Smooth muscle cell (in vitro differentiated cells): ENCODE data around the gene ICA1. TPM values are rescaled to one million over a fixed set of nuclear protein-coding genes. Genes with fewer than 3 reads are reported as not detected.

Experiments used
- DNase-seq: peaks from one replicate; lab custom pipeline; 2025; ENCODE audit not compliant: unreplicated experiment; lab: John Stamatoyannopoulos, UW
- H2AFZ ChIP-seq: fragments of 200-600 bp; sonication (generic); 2 replicates; pipeline ENCODE4 v1.6.0; 2016; ENCODE audit warnings: antibody characterized with exemption, low read depth, mild to moderate bottlenecking
- H3F3A ChIP-seq: fragments of 200-600 bp; sonication (generic); 2 replicates; pipeline ENCODE4 v1.6.0; 2017; ENCODE audit warnings: antibody characterized with exemption, low read depth
- H3K27ac ChIP-seq: fragments of 200-600 bp; sonication (generic); 2 replicates; pipeline ENCODE4 v1.5.1; 2016; ENCODE audit warnings: low read depth, mild to moderate bottlenecking
- H3K27me3 ChIP-seq: fragments of 200-600 bp; sonication (generic); 2 replicates; pipeline ENCODE4 v1.6.1; 2016; ENCODE audit warnings: low read depth, mild to moderate bottlenecking
- H3K36me3 ChIP-seq: fragments of 200-600 bp; sonication (generic); 2 replicates; pipeline ENCODE4 v1.5.1; 2016; ENCODE audit warnings: low read depth
- H3K4me1 ChIP-seq: fragments of 200-600 bp; sonication (generic); 2 replicates; pipeline ENCODE4 v1.5.1; 2016; ENCODE audit warnings: low read depth
- H3K4me2 ChIP-seq: fragments of 200-600 bp; sonication (generic); 2 replicates; pipeline ENCODE4 v1.6.0; 2016; ENCODE audit warnings: mild to moderate bottlenecking
- H3K4me3 ChIP-seq: fragments of 200-600 bp; sonication (generic); 2 replicates; pipeline ENCODE4 v1.5.1; 2016; ENCODE audit warnings: mild to moderate bottlenecking
- H3K79me2 ChIP-seq: fragments of 200-600 bp; sonication (generic); 2 replicates; pipeline ENCODE4 v1.6.0; 2016; ENCODE audit warnings: low read depth, mild to moderate bottlenecking
- H3K9ac ChIP-seq: fragments of 200-600 bp; sonication (generic); 2 replicates; pipeline ENCODE4 v1.6.0; 2016; ENCODE audit warnings: low read depth
- H3K9me3 ChIP-seq: fragments of 200-600 bp; sonication (generic); replicated peaks from 2 replicates; pipeline ENCODE4 v1.5.1; 2016; ENCODE audit warnings: low read depth
- H4K20me1 ChIP-seq: fragments of 200-600 bp; sonication (generic); 2 replicates; pipeline ENCODE4 v1.6.0; 2016; ENCODE audit warnings: low read depth
- CTCF ChIP-seq: fragments of 200-600 bp; sonication (generic); IDR thresholded peaks from 2 replicates; pipeline ENCODE4 v1.5.1; 2017; ENCODE audit warnings: borderline replicate concordance, mild to moderate bottlenecking, antibody characterized with exemption; ENCODE audit not compliant: insufficient read depth, poor library complexity, severe bottlenecking
- WGBS: methylation state at CpG from one replicate; pipeline ENCODE4 v1.1.7; 2016; ENCODE audit warnings: low lambda C conversion rate; 5-methylcytosine and 5-hydroxymethylcytosine counted together
- polyA plus RNA-seq: library from polyadenylated mRNA; unstranded; fragments of >200 nt; fragmentation: Nextera tagmentation; extraction: Ambion mirVana; gene quantifications from 2 replicates; pipeline ENCODE4 v1.2.1, GENCODE V29; 2016
- total RNA-seq: library from RNA; depleted of rRNA; stranded (reverse); fragments of >200 nt; gene quantifications from 2 replicates; pipeline ENCODE4 v1.2.3, GENCODE V29; 2014

ICA1 gene
- total and polyA plus RNA-seq, 2 experiments from 2014 or later = 4.3 to 5.0 TPM

GRCh38 chr7:8295638-8296361 is 33.8 kb upstream of the ICA1 start:
- no peaks in the 10 kb centered on the region for H3K36me3 ChIP-seq
- H3K4me3 ChIP-seq = no peak overlapping the region
- no peaks in the 10 kb centered on the region for H3K4me1 ChIP-seq
- no peaks in the 10 kb centered on the region for H3K27me3 ChIP-seq
- H2AFZ ChIP-seq = peak overlapping the region; percentile 38
- no peaks in the 10 kb centered on the region for H3K79me2 ChIP-seq
- no peak for DNase-seq
- no peak overlapping the region for H3K9ac ChIP-seq
- H3K27ac ChIP-seq = no peak overlapping the region
- H4K20me1 ChIP-seq = no peaks in the 10 kb centered on the region
- 47% methylated on average over 6 of the region's 6 CpGs for WGBS
- H3K9me3 ChIP-seq = no peaks in the 10 kb centered on the region
- peak; percentile 75 for TF ChIP-seq CTCF
- H3K4me2 ChIP-seq = no peak overlapping the region
- H3F3A ChIP-seq = no peaks in the 10 kb centered on the region

- Histone ChIP-seq H3K36me3 (no peaks in the 10 kb centered on the region), H3K4me1 (no peaks in the 10 kb centered on the region), H3K4me3 (no peak overlapping the region), H3K79me2 (no peaks in the 10 kb centered on the region), H3K9ac (no peak overlapping the region), H3K27ac (no peak overlapping the region), H3K4me2 (no peak overlapping the region), H3K27me3 (peaks cover 6% of the 10 kb centered on the region), H3K9me3 (no peaks in the 10 kb centered on the region), H3F3A (no peaks in the 10 kb centered on the region), H4K20me1 (no peaks in the 10 kb centered on the region), H2AFZ (no peak overlapping the region)
- no peak for TF ChIP-seq CTCF
- WGBS = 78% methylated on average over 3 of the region's 3 CpGs
- no peak for DNase-seq
These were observed 29.6 kb upstream of the ICA1 start for GRCh38 chr7:8291397-8292141.

GRCh38 chr7:8290645-8291308 is 28.8 kb upstream of the ICA1 start:
- no peak for TF ChIP-seq CTCF

More at GRCh38 chr7:8290645-8291308, 28.8 kb upstream of the ICA1 start:
- no peaks in the 10 kb centered on the region for H3F3A ChIP-seq
- no peak for DNase-seq
- H3K4me3 ChIP-seq = no peak overlapping the region
- no peak overlapping the region for H3K9ac ChIP-seq
- no peaks in the 10 kb centered on the region for H3K4me1 ChIP-seq
- no peak overlapping the region for H3K4me2 ChIP-seq
- no peak overlapping the region for H3K27ac ChIP-seq
- H3K79me2 ChIP-seq = no peaks in the 10 kb centered on the region
- no peaks in the 10 kb centered on the region for H3K9me3 ChIP-seq
- WGBS = 43% methylated on average over 3 of the region's 3 CpGs
- H2AFZ ChIP-seq = no peak overlapping the region
- no peaks in the 10 kb centered on the region for H3K36me3 ChIP-seq
- no peaks in the 10 kb centered on the region for H4K20me1 ChIP-seq
- peaks cover 6% of the 10 kb centered on the region for H3K27me3 ChIP-seq
